ENCODE data around the gene ETFB.

Gene ETFB

GRCh38 chr19:51325161-51325976 is 40.8 kb downstream of the ETFB start:
- FAIRE-seq = no peak

GRCh38 chr19:51324167-51324481 is 42.1 kb downstream of the ETFB start:
- no peak for FAIRE-seq

- no peak for FAIRE-seq
These were observed 42.6 kb downstream of the ETFB start for GRCh38 chr19:51323481-51324166.

GRCh38 chr19:51321799-51322198 is 44.4 kb downstream of the ETFB start:
- no peak for FAIRE-seq

GRCh38 chr19:51320280-51320657 is 45.9 kb downstream of the ETFB start:
- no peak for FAIRE-seq

- no peak for FAIRE-seq
These were observed 46.4 kb downstream of the ETFB start for GRCh38 chr19:51319649-51320279.

- no peak for FAIRE-seq
These were observed 47.2 kb downstream of the ETFB start for GRCh38 chr19:51318687-51319648.

- FAIRE-seq = no peak
These were observed 48.2 kb downstream of the ETFB start for GRCh38 chr19:51317968-51318367.

- no peak for FAIRE-seq
These were observed 48.8 kb downstream of the ETFB start for GRCh38 chr19:51317376-51317775.

GRCh38 chr19:51316688-51317087 is 49.5 kb downstream of the ETFB start:
- no peak for FAIRE-seq

GRCh38 chr19:51311351-51312257 is 54.6 kb downstream of the ETFB start, which contains the start of gene IGLON5:
Gene IGLON5 (plus strand): TSS chr19:51311644. CDS start chr19:51311848, 204 bp downstream.
- FAIRE-seq = no peak

- FAIRE-seq = no peak
These were observed 60.7 kb downstream of the ETFB start for GRCh38 chr19:51305479-51305878.

GRCh38 chr19:51301266-51301665 is 64.9 kb downstream of the ETFB start:
- no peak for FAIRE-seq

GRCh38 chr19:51297406-51297805 is 68.8 kb downstream of the ETFB start:
- no peak for FAIRE-seq

- FAIRE-seq = no peak
These were observed 69.7 kb downstream of the ETFB start for GRCh38 chr19:51296336-51297093.

- FAIRE-seq = no peak
These were observed 70.6 kb downstream of the ETFB start for GRCh38 chr19:51295382-51296126.
